HG02623 (cell line): ENCODE data around the gene RRAS.
A peak's percentile ranks its signal among the peaks of the same experiment; 100 is the strongest.

Experiments used
- ATAC-seq: cut with Tn5 transposase; IDR thresholded peaks from one replicate; pipeline ENCODE4 v1.9.1; 2021; ENCODE audit warnings: moderate library complexity; ENCODE audit not compliant: unreplicated experiment

Gene RRAS

GRCh38 chr19:49677231-49677900 lies 37.4 kb upstream of the RRAS start, which contains the start of gene PRMT1:
PRMT1 (plus strand) TSS chr19:49677271; CDS start chr19:49677281, 10 bp downstream.
- no peak for ATAC-seq

- ATAC-seq: peak; percentile 59
Observed at GRCh38 chr19:49676784-49677230, 36.9 kb upstream of the RRAS start.

- ATAC-seq: peak; percentile 20
Observed at GRCh38 chr19:49676136-49676783, 36.3 kb upstream of the RRAS start.

GRCh38 chr19:49672131-49672919 lies 32.4 kb upstream of the RRAS start:
- no peak for ATAC-seq

- no peak for ATAC-seq
Observed at GRCh38 chr19:49669516-49669915, 29.6 kb upstream of the RRAS start.

- no peak for ATAC-seq
Observed at GRCh38 chr19:49667473-49667872, 27.5 kb upstream of the RRAS start.

- ATAC-seq: no peak
Observed at GRCh38 chr19:49666120-49666444, 26.1 kb upstream of the RRAS start.

- peak; percentile 77 for ATAC-seq
Observed at GRCh38 chr19:49665351-49666119, 25.6 kb upstream of the RRAS start, which contains the start of the genes BCL2L12 and IRF3. BCL2L12 (plus strand) TSS chr19:49665933; CDS start chr19:49666693, 760 bp downstream. IRF3 (minus strand) TSS chr19:49665857; CDS start chr19:49664838, 1,019 bp downstream.

- no peak for ATAC-seq
Observed at GRCh38 chr19:49665036-49665350, 25.1 kb upstream of the RRAS start.

GRCh38 chr19:49664171-49665035 lies 24.5 kb upstream of the RRAS start:
- ATAC-seq: no peak

- ATAC-seq: no peak
Observed at GRCh38 chr19:49663224-49663623, 23.3 kb upstream of the RRAS start.

GRCh38 chr19:49662011-49662410 lies 22.1 kb upstream of the RRAS start:
- ATAC-seq: no peak

- ATAC-seq: no peak
Observed at GRCh38 chr19:49660338-49660961, 20.5 kb upstream of the RRAS start.

GRCh38 chr19:49658566-49659442 lies 18.9 kb upstream of the RRAS start:
- no peak for ATAC-seq

GRCh38 chr19:49658139-49658517 lies 18.2 kb upstream of the RRAS start:
- no peak for ATAC-seq

- ATAC-seq: no peak
Observed at GRCh38 chr19:49657493-49658138, 17.7 kb upstream of the RRAS start.

- no peak for ATAC-seq
Observed at GRCh38 chr19:49656456-49657109, 16.6 kb upstream of the RRAS start.
